Adrenal gland (tissue), 5 donors: ENCODE measurements around the gene ENTPD8.

Source experiments
- POLR2A ChIP-seq, 2 donors: fragments of 450-650 bp; IDR thresholded peaks; one replicate each; pipeline ENCODE4 v1.6.1; 2017; ENCODE audit warnings: antibody characterized with exemption in 2 of 2, mild to moderate bottlenecking in 2 of 2, moderate library complexity in 1 of 2
- TF ChIP-seq, protein P1 (sequence below), 6 experiments: fragments of 450-650 bp in 4 of 6; fragments of 200-600 bp in 2 of 6; sonication (generic) in 1 of 6; IDR thresholded peaks; 1 replicate in 5 of 6; 2 replicates in 1 of 6; pipeline versions ENCODE4 v1.5.1 to v1.8.0; 2016 to 2021; ENCODE audit warnings: antibody characterized with exemption in 6 of 6, mild to moderate bottlenecking in 2 of 6, moderate library complexity in 1 of 6
- donor health status: DM: no; HTN: no; CAD: no.

DNA sequence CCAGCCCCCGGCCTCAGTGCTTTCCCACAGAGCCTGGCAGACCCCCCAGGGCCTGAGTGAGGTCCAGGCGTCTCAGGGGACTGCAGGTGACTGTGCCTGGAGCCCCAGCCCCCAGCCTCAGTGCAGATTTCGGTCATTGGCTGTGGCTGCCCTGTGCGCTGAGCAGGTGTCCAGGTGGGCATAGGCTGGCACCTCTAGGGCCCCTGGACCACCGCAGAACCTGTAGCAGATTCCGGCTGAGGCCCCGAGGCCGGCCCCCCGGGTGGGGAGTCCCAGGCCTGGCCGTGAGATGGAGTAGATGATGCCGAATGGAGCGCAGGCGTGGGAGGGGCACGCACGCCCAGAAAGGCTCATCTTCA is 30.3 kb downstream of the ENTPD8 start:
- TF ChIP-seq POLR2A (IDR thresholded peaks at IDR 0.05): no peak
- TF ChIP-seq, protein P1, sequence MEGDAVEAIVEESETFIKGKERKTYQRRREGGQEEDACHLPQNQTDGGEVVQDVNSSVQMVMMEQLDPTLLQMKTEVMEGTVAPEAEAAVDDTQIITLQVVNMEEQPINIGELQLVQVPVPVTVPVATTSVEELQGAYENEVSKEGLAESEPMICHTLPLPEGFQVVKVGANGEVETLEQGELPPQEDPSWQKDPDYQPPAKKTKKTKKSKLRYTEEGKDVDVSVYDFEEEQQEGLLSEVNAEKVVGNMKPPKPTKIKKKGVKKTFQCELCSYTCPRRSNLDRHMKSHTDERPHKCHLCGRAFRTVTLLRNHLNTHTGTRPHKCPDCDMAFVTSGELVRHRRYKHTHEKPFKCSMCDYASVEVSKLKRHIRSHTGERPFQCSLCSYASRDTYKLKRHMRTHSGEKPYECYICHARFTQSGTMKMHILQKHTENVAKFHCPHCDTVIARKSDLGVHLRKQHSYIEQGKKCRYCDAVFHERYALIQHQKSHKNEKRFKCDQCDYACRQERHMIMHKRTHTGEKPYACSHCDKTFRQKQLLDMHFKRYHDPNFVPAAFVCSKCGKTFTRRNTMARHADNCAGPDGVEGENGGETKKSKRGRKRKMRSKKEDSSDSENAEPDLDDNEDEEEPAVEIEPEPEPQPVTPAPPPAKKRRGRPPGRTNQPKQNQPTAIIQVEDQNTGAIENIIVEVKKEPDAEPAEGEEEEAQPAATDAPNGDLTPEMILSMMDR (IDR thresholded peaks at IDR 0.05): no peak
